Karpas-422 (cell line): Measurements from ENCODE around the gene RPL31. TPM values are rescaled to one million over a fixed set of nuclear protein-coding genes. Genes with fewer than 3 reads are reported as not detected.

ENCODE experiments used
- DNase-seq: peaks from one replicate; pipeline ENCODE4 v3.0.0-alpha.2; 2015
- H2AFZ ChIP-seq: fragments of 200-600 bp; sonication (generic); 2 replicates; pipeline ENCODE4 v1.6.1; 2014; ENCODE audit warnings: antibody characterized with exemption, low read length, mixed read lengths
- H3K27ac ChIP-seq: fragments of 200-600 bp; sonication (generic); 2 replicates; pipeline ENCODE4 v1.5.1; 2014; ENCODE audit warnings: mild to moderate bottlenecking, low read length, moderate library complexity
- H3K27me3 ChIP-seq: fragments of 200-600 bp; sonication (generic); 2 replicates; pipeline ENCODE4 v1.6.1; 2014; ENCODE audit warnings: low read length, mixed read lengths
- H3K36me3 ChIP-seq: fragments of 200-600 bp; sonication (generic); 2 replicates; pipeline ENCODE4 v1.6.1; 2014; ENCODE audit warnings: low read length, mixed read lengths; ENCODE audit not compliant: insufficient read depth
- H3K4me1 ChIP-seq: fragments of 200-600 bp; sonication (generic); 2 replicates; pipeline ENCODE4 v1.6.1; 2014; ENCODE audit warnings: mild to moderate bottlenecking, low read length, mixed read lengths
- H3K4me2 ChIP-seq: fragments of 200-600 bp; sonication (generic); 2 replicates; pipeline ENCODE4 v1.6.1; 2014; ENCODE audit warnings: low read length, low read depth, mild to moderate bottlenecking; ENCODE audit not compliant: poor library complexity, severe bottlenecking
- H3K4me3 ChIP-seq: fragments of 200-600 bp; sonication (generic); 2 replicates; pipeline ENCODE4 v1.5.1; 2014; ENCODE audit warnings: mild to moderate bottlenecking, antibody characterized with exemption, low read length, mixed read lengths
- H3K79me2 ChIP-seq: fragments of 200-600 bp; sonication (generic); 2 replicates; pipeline ENCODE4 v1.6.1; 2014; ENCODE audit warnings: mild to moderate bottlenecking, low read length, mixed read lengths
- H3K9ac ChIP-seq: fragments of 200-600 bp; sonication (generic); 2 replicates; pipeline ENCODE4 v1.6.0; 2014; ENCODE audit warnings: low read length
- H3K9me2 ChIP-seq: fragments of 200-600 bp; sonication (generic), shearing (Covaris generic); replicated peaks from 2 replicates; pipeline ENCODE4 v1.6.0; 2014; ENCODE audit warnings: mild to moderate bottlenecking, low read length, moderate library complexity; ENCODE audit not compliant: insufficient read depth
- H3K9me3 ChIP-seq: fragments of 300-700, 200-600 bp; sonication (generic); 2 replicates; pipeline ENCODE4 v1.6.1; 2014; ENCODE audit warnings: low read length, mixed read lengths
- H4K20me1 ChIP-seq: fragments of 200-600 bp; sonication (generic); 2 replicates; pipeline ENCODE4 v1.6.1; 2014; ENCODE audit warnings: mild to moderate bottlenecking, antibody characterized with exemption, low read length, low read depth; ENCODE audit not compliant: insufficient read depth
- total RNA-seq: library from RNA; depleted of rRNA; stranded (reverse); fragments of >200 nt; shearing (Covaris generic); gene quantifications from 2 replicates; pipeline ENCODE4 v1.2.3, GENCODE V29; 2014; ENCODE audit warnings: low replicate concordance

Gene RPL31
- total RNA-seq, 1 experiment from 2014 or later = 1,797 TPM

DNA sequence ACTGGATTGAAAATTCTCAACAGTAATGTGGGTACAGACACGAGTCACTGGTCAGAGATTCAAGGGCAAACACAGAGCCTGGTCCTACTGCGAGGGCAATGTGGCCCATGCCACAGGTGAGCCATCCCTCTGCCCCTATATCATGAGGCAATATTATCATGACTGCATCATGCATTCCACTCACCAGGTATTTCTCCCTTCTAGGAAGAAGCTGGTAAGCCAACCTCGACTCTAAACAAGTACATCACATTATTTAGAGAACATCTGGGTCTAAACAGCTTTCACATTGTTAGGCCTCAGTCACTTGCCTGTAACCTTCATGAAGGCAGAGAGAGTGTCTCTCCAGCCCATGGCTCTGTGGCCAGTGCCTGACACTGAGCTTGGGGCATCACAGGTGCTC is 14.6 kb upstream of the RPL31 start:
- H3K9ac ChIP-seq = no peak overlapping the region
- no peak overlapping the region for H2AFZ ChIP-seq

DNA sequence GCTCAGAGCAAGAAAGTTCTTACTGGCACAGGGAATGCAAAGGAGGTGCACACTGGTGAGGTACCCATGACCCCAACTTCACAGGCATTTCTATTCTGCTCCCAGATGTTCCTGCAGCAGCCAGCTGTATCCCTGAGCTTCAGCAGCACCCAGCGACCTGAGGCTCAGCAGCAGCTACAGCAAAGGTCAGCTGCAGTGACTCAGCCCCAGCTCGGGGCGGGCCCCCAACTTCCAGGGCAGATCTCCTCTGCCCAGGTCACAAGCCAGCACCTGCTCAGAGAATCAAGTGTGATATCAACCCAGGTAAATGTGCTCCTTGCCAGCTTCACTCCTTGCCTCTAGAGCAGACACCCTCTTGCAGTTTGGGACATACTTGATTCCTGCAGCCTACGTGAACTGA is 14.1 kb upstream of the RPL31 start:
- Histone ChIP-seq H3K27ac (no peak overlapping the region), H3K9me2 (no peaks in the 10 kb centered on the region), H3K79me2 (no peaks in the 10 kb centered on the region), H2AFZ (no peak overlapping the region), H3K27me3 (no peaks in the 10 kb centered on the region), H3K9ac (no peak overlapping the region), H3K4me3 (no peak overlapping the region), H3K36me3 (no peaks in the 10 kb centered on the region), H3K9me3 (no peaks in the 10 kb centered on the region), H3K4me2 (no peak overlapping the region), H4K20me1 (no peaks in the 10 kb centered on the region), H3K4me1 (no peaks in the 10 kb centered on the region)
- DNase-seq = no peak

More for the DNA sequence above, 14.6 kb upstream of the RPL31 start:
- Histone ChIP-seq H3K27me3 (no peaks in the 10 kb centered on the region), H3K36me3 (no peaks in the 10 kb centered on the region), H3K9me2 (no peaks in the 10 kb centered on the region), H3K79me2 (no peaks in the 10 kb centered on the region), H3K27ac (no peak overlapping the region), H3K4me2 (no peak overlapping the region), H3K4me3 (no peak overlapping the region), H3K4me1 (no peaks in the 10 kb centered on the region), H3K9me3 (no peaks in the 10 kb centered on the region), H4K20me1 (no peaks in the 10 kb centered on the region)
- no peak for DNase-seq

DNA sequence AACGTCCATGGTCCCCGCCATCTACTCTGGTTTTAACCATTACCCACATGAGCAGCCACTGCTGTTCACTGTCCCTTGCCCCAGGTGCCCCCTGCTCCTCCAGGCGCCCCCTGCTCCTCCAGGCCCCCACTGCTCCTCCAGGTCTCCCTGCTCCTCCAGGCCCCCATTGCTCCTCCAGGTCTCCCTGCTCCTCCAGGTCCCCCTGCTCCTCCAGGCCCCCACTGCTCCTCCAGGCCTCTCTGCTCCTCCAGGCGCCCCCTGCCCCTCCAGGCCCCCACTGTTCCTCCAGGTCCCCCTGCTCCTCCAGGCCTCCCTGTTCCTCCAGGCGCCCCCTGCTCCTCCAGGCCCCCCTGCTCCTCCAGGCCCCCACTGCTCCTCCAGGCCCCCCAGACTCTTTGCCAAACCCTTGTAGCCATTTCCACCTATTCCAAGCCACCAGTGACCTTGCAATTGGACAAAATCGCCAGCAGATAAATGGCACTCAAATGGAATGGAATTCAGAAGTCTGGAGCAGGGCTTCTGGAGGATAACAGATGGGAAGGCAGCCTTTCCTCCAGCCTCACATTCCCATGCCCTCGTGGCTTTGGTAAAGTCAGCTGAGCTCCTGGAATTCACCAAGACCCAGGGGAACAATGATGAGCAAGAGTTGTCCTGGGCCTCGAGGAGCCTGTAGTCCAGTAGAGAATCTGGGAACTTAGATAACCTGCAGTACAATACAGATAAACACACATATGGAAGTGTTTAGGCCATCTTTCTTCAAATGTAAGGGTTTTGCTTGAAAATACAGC is 13.3 kb upstream of the RPL31 start:
- Histone ChIP-seq H3K36me3 (no peaks in the 10 kb centered on the region), H3K79me2 (no peaks in the 10 kb centered on the region), H3K4me1 (no peaks in the 10 kb centered on the region), H3K9me3 (no peaks in the 10 kb centered on the region), H3K4me3 (no peak overlapping the region), H2AFZ (no peak overlapping the region), H3K27me3 (no peaks in the 10 kb centered on the region), H4K20me1 (no peaks in the 10 kb centered on the region), H3K27ac (no peak overlapping the region), H3K9me2 (no peaks in the 10 kb centered on the region), H3K4me2 (no peak overlapping the region), H3K9ac (no peak overlapping the region)
- DNase-seq = no peak

DNA sequence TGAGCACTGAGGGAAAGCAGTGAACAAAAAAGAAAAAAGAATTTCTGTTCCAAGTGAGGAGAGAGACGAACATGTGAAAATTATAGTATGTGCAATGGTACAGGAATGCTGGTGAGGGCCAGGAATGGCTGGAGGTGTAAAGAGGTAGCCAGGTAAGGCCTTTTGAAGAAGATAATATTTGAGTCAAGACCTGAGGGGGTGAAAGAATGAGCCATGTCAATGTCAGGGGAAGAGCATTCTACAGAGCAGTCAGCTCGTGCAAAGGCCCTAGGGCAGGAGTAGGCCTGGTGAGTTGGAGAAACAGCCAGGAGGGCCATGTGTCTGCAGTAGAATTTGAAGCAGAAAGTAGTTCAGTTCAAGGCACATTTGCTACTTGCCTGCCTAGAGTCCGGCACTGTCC is 12.4 kb upstream of the RPL31 start:
- no peaks in the 10 kb centered on the region for H3K4me1 ChIP-seq

DNA sequence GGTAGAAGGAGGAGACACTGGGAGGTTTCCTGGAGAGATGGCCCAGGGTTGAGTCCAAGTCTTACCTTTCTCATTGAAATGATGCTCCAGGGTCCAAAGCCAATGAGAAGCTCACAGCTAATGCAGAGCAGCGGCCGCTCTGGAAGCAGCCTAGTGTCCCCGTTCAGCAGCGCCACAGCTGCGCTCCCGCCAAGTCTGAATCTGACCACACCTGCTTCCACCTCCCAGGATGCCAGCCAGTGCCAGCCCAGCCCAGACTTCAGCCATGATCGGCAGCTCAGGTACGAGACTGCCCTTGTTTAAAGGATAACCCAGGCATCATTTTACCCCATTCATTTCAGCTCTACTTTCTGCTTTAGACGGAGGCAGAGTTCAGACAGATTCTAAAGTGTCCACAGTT is 11.9 kb upstream of the RPL31 start:
- Histone ChIP-seq H4K20me1 (no peaks in the 10 kb centered on the region), H3K27ac (no peak overlapping the region), H3K9me3 (no peaks in the 10 kb centered on the region), H3K79me2 (no peaks in the 10 kb centered on the region), H3K9ac (no peak overlapping the region), H3K36me3 (no peaks in the 10 kb centered on the region), H3K27me3 (no peaks in the 10 kb centered on the region), H3K4me3 (no peak overlapping the region), H3K4me1 (no peaks in the 10 kb centered on the region), H3K4me2 (no peak overlapping the region), H3K9me2 (no peaks in the 10 kb centered on the region), H2AFZ (no peak overlapping the region)
- no peak for DNase-seq

More for the DNA sequence above, 12.4 kb upstream of the RPL31 start:
- no peaks in the 10 kb centered on the region for H3K9me2 ChIP-seq
- H4K20me1 ChIP-seq = no peaks in the 10 kb centered on the region
- H3K27ac ChIP-seq = no peak overlapping the region
- no peaks in the 10 kb centered on the region for H3K36me3 ChIP-seq
- no peak overlapping the region for H3K4me3 ChIP-seq
- no peaks in the 10 kb centered on the region for H3K9me3 ChIP-seq
- DNase-seq = no peak
- H3K79me2 ChIP-seq = no peaks in the 10 kb centered on the region
- H3K9ac ChIP-seq = no peak overlapping the region
- no peak overlapping the region for H2AFZ ChIP-seq
- no peaks in the 10 kb centered on the region for H3K27me3 ChIP-seq
- no peak overlapping the region for H3K4me2 ChIP-seq

DNA sequence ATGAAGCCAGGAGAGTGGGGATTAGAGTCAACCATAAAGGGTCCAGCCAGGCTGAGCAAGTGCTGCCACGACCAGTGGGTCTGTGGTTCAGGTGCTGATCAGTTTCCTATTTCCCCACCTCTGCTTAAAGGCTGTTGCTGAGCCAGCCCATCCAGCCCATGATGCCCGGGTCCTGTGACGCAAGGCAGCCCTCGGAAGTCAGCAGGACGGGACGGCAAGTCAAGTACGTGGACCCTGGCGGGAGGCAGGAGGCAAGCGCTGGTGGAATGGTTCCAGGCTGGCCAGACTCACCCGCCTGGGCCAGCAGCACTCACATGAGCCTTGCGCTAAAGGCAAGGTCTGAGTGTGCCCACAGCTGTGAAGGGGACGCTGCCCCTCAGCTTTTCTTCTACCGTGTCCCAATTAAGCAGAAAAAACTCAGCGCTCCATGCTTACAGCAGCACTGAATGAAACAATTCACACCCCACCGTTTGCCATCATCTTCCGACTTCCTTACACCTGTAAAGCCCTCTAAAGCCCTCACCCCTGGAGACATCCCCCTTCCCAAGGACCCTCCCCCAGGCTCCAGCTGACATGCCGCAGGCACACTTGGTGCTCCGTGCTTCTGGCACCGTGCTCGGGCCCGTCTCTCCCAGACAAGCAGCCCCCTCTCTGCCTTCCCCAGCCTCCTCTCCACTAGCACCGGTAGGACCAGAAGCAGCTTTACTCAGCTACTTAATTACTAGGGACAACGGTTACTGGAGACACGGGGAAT is 11.3 kb upstream of the RPL31 start:
- no peak overlapping the region for H3K4me2 ChIP-seq
- no peak overlapping the region for H2AFZ ChIP-seq
- no peaks in the 10 kb centered on the region for H3K79me2 ChIP-seq
- no peaks in the 10 kb centered on the region for H4K20me1 ChIP-seq
- no peak overlapping the region for H3K4me3 ChIP-seq
- H3K27me3 ChIP-seq = no peaks in the 10 kb centered on the region
- no peaks in the 10 kb centered on the region for H3K9me2 ChIP-seq
- no peak overlapping the region for H3K9ac ChIP-seq
- H3K4me1 ChIP-seq = no peaks in the 10 kb centered on the region
- H3K36me3 ChIP-seq = no peaks in the 10 kb centered on the region
- H3K27ac ChIP-seq = no peak overlapping the region
- DNase-seq = no peak
- no peaks in the 10 kb centered on the region for H3K9me3 ChIP-seq

DNA sequence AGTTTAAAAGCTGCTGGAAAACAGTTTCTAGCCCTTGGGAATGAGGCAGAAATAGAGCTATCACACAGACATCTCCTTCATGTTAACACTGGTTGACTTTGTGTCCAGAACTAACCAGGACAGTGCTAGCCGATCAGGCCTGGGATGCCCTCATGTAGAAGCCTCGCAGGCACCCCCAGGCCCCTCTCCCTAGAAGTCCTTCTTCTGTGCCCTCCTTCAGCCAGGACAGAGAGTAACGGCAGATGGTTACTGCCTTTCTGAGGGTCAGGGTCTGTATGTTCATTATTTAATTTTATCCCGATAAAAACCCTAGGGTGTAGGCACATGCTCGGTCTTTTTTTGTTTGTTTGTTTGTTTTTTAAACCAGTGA is 10.7 kb upstream of the RPL31 start:
- Histone ChIP-seq H2AFZ (no peak overlapping the region), H3K9ac (no peak overlapping the region), H3K27me3 (no peaks in the 10 kb centered on the region), H4K20me1 (no peaks in the 10 kb centered on the region), H3K36me3 (no peaks in the 10 kb centered on the region), H3K27ac (no peak overlapping the region), H3K4me1 (no peaks in the 10 kb centered on the region), H3K4me2 (no peak overlapping the region), H3K9me3 (no peaks in the 10 kb centered on the region), H3K4me3 (no peak overlapping the region), H3K9me2 (no peaks in the 10 kb centered on the region), H3K79me2 (no peaks in the 10 kb centered on the region)
- DNase-seq = no peak

DNA sequence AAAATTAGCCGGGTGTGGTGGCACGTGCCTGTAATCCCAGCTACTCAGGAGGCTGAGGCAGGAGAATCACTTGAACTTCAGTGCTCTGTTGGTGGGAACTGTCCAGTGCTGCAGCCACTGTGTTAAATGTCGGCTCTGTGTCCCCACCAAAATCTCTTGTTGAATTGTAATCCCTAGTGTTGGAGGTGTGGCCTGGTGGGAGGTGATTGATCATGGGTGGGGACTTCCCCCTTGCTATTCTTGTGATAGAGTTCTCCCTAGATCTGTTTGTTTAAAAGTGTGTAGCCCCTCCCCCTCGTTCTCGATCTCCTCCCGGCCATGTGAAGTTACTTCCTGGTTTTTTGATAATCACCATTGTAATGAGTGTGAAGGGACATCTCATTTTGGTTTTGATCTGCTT is 9.8 kb upstream of the RPL31 start:
- no peak overlapping the region for H3K27ac ChIP-seq
- no peaks in the 10 kb centered on the region for H3K79me2 ChIP-seq
- no peaks in the 10 kb centered on the region for H3K9me2 ChIP-seq
- H3K4me1 ChIP-seq = no peaks in the 10 kb centered on the region
- H3K4me3 ChIP-seq = no peak overlapping the region
- peak overlapping the region; percentile 32; the same call in 1 of the 2 replicates for H2AFZ ChIP-seq
- H4K20me1 ChIP-seq = no peaks in the 10 kb centered on the region
- no peak for DNase-seq
- H3K27me3 ChIP-seq = no peaks in the 10 kb centered on the region
- no peak overlapping the region for H3K9ac ChIP-seq
- no peaks in the 10 kb centered on the region for H3K9me3 ChIP-seq
- no peaks in the 10 kb centered on the region for H3K36me3 ChIP-seq
- no peak overlapping the region for H3K4me2 ChIP-seq
